Choroid plexus epithelial cell (primary cell): Measurements from ENCODE around the gene ZNF574.

Experiments used
- DNase-seq: peaks from one replicate; pipeline ENCODE4 v3.0.0-alpha.2; 2010; ENCODE audit warnings: low read depth
- H3K4me3 ChIP-seq: 2 replicates; pipeline ENCODE4 v1.5.1; 2011; ENCODE audit warnings: low read depth, mild to moderate bottlenecking, control low read depth, low read length, moderate library complexity
- TF ChIP-seq, protein P1 (sequence below): conservative IDR thresholded peaks from 2 replicates; pipeline ENCODE4 v1.5.1; 2011; ENCODE audit warnings: low read depth, mild to moderate bottlenecking, control low read depth, inconsistent platforms, low read length, moderate library complexity

The ZNF574 gene

DNA sequence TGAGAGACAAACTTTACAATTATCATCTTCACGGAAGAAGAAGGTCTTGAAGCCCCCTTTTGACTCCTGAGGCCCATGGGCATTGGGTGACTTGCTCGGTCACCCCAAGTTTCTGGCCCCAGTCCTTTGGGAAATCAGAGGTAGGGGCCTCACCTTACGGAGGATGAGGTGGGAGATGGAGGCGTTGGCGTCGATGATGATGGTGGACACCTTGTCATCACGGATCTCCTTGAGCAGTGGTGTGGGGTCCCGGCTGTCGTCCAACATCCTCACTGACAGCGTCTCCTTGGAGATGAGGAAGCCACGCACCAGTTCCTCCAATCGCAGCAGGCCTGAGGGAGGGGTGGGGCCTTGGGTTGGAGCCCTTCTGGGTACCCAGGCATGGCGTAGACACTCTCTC is 16.8 kb upstream of the ZNF574 start:
- TF ChIP-seq, protein P1, sequence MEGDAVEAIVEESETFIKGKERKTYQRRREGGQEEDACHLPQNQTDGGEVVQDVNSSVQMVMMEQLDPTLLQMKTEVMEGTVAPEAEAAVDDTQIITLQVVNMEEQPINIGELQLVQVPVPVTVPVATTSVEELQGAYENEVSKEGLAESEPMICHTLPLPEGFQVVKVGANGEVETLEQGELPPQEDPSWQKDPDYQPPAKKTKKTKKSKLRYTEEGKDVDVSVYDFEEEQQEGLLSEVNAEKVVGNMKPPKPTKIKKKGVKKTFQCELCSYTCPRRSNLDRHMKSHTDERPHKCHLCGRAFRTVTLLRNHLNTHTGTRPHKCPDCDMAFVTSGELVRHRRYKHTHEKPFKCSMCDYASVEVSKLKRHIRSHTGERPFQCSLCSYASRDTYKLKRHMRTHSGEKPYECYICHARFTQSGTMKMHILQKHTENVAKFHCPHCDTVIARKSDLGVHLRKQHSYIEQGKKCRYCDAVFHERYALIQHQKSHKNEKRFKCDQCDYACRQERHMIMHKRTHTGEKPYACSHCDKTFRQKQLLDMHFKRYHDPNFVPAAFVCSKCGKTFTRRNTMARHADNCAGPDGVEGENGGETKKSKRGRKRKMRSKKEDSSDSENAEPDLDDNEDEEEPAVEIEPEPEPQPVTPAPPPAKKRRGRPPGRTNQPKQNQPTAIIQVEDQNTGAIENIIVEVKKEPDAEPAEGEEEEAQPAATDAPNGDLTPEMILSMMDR, result no peak
- no peak overlapping the region for H3K4me3 ChIP-seq
- no peak for DNase-seq

DNA sequence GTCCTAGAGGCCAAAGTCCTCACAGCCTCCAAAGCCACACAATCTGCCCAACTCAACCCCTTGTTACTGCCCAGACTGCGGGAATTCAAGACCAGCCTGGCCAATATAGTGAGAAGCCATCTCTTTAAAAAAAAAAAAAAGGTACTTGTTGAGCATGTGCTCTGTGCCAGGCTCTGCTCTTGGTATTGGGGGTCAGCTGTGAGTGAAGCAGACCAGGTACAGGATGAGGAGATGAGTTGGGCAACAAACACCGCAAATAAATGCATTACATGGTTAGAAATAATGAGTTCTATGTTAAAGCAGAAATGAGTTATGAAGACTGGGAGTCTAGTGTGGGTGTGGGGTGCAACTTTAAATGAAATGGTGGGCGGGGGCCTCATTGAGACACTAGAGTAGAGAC is 15.8 kb upstream of the ZNF574 start:
- TF ChIP-seq, protein P1, result no peak
- no peak for DNase-seq

DNA sequence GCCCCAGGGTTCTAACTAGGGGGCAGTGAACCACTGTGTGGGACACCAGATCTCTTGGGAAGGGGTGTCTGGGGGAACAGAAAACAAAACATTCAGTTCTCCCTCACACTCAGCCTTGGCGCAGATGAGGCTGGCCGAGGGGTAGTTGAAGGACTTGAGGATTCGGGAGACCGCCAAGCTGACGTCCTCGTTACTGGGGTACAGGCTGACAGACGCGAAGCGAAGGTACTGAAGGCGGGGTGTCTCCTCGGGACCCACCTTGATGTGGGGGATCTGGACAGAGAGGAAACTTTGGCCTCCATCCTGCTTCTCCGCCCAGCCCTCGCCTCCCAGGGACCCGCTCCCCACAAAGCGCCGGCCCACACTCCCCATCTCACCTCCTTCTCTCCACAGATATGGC is 13.6 kb upstream of the ZNF574 start:
- TF ChIP-seq, protein P1, result no peak
- H3K4me3 ChIP-seq, result no peak overlapping the region
- DNase-seq, result no peak

More for the DNA sequence above, 15.8 kb upstream of the ZNF574 start:
- H3K4me3 ChIP-seq, result no peak overlapping the region

DNA sequence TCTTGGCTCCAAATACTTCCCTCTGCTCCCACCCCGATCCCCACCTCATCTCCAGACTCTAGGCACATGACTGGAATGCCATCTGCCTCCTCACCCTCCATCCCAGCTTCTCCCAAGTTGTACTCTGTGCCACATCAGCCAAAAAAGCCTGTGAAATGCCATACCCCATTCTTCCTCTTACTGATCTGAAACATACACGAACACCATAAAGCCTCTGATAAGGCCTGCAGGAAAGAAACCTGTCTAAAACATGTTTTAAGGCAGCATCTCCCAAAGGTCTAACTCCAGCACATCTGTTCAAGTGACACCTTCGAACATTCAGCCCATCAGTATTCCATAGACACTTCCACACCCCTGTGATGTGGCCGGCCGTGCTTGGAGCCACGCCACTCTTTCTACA is 11.5 kb upstream of the ZNF574 start:
- TF ChIP-seq, protein P1, result no peak
- no peak overlapping the region for H3K4me3 ChIP-seq
- no peak for DNase-seq

DNA sequence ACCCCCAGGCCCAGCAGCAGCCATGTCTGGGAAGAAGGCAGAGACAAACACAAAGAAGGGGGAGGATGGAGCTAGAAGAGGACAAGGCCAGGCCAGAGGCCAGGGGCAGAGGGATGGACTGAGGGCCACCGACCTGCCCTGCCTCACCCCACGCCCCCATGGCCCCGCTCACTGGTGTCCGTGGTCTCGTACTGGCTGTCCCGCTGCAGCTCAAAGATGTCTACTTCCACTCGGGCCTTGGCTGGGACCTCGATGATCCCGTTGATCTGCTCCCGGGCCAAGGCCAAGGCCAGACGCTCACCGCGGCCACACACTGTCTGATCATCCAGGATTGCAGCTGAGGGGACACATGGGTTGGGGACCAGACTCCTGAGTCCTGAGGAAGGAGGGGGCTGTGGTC is 10.9 kb upstream of the ZNF574 start:
- TF ChIP-seq, protein P1, result no peak
- no peak for DNase-seq
- no peak overlapping the region for H3K4me3 ChIP-seq

DNA sequence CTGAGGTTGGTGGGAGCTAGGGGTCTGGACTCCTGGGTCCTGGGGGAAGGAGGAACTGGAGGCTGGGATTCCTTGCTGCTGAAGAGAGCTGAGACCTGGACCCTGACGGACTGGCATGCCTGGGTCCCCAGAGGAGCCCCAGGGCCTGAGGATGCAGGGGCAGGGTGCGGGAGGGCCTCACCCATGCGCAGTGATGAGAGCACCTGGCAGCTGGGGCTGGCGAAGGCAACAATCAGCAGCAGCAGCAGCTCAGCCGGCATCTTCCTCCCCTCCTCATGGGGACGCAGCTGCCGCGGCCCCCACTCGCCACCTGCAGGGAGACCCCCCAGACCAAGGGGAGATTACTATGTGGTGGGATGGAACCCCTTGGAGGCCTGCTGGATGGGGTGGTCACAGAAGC is 10.5 kb upstream of the ZNF574 start:
- H3K4me3 ChIP-seq, result no peak overlapping the region
- TF ChIP-seq, protein P1, result no peak
- DNase-seq, result no peak

DNA sequence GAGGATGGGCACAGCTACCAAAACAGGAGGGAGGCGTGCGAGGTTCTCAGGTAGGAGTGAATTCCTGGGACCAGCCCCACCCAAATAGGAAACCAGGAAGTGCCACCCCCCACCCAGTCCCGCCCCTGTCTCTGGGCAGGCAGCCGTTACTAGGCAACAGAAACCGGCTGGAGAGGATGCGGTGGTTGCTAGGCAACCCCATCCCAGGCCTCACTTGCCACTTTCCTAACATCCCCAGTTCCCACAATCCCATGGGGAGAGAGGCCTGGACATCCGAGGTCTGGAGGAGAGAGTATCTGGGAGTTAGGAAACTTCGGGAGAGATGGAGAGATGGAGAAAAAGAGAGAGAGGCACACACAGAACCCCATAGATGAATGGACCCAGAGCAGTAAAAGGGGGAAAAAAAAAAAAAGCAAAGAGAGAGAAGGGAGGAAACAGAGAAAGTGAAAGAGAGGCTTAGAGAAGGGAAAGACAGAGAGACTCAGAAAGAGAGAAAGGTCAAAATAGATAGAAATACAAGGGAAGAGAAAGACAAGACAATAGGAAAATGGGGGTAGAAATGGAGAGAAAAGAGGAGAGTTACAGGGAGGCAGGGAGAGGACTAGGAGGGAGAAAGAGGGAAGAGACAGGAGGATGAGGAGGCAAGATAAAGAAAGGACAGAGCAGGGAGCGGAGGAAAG is 9.8 kb upstream of the ZNF574 start:
- DNase-seq, result peak; percentile 37
- no peak overlapping the region for H3K4me3 ChIP-seq
- TF ChIP-seq, protein P1, result no peak
